ENCODE data around the gene YWHAQ.
"Not testable (repeated sequence)": the region's sequence is repeated elsewhere in the genome, so short reads cannot be mapped to it uniquely, and the experiment has no call there.

The YWHAQ gene

GRCh38 chr2:9590641-9591040, 40.2 kb downstream of the YWHAQ start:
- DNase-seq, result no peak

GRCh38 chr2:9586465-9586864, 44.3 kb downstream of the YWHAQ start:
- DNase-seq, result no peak

GRCh38 chr2:9585486-9585885, 45.3 kb downstream of the YWHAQ start:
- DNase-seq, result no peak

GRCh38 chr2:9584902-9585301, 45.9 kb downstream of the YWHAQ start:
- not testable (repeated sequence) for DNase-seq

GRCh38 chr2:9582624-9583023, 48.2 kb downstream of the YWHAQ start:
- no peak for DNase-seq

- no peak for DNase-seq
These were observed 52.1 kb downstream of the YWHAQ start for GRCh38 chr2:9578467-9579235.

GRCh38 chr2:9574331-9574730, 56.5 kb downstream of the YWHAQ start:
- DNase-seq, result no peak

- DNase-seq, result no peak
These were observed 57.0 kb downstream of the YWHAQ start for GRCh38 chr2:9573840-9574239.

GRCh38 chr2:9573013-9573720, 57.6 kb downstream of the YWHAQ start:
- DNase-seq, result no peak

- DNase-seq, result no peak
These were observed 60.4 kb downstream of the YWHAQ start for GRCh38 chr2:9570182-9571060.

- no peak for DNase-seq
These were observed 65.2 kb downstream of the YWHAQ start for GRCh38 chr2:9565436-9566153.

- DNase-seq, result no peak
These were observed 70.2 kb downstream of the YWHAQ start for GRCh38 chr2:9560628-9561027.

- no peak for DNase-seq
These were observed 71.8 kb downstream of the YWHAQ start for GRCh38 chr2:9558948-9559381.

GRCh38 chr2:9556121-9556743, 74.6 kb downstream of the YWHAQ start:
- DNase-seq, result no peak

- peak; percentile 92 for DNase-seq
These were observed 75.3 kb downstream of the YWHAQ start, which contains the start of gene ADAM17 for GRCh38 chr2:9555297-9556120. ADAM17 (minus strand) TSS chr2:9555830; CDS start chr2:9555605, 225 bp downstream.

- DNase-seq, result peak; percentile 34
These were observed 75.9 kb downstream of the YWHAQ start for GRCh38 chr2:9554921-9555296.

GRCh38 chr2:9552219-9553178, 78.3 kb downstream of the YWHAQ start:
- DNase-seq, result no peak

GRCh38 chr2:9550859-9551391, 79.9 kb downstream of the YWHAQ start:
- DNase-seq, result not testable (repeated sequence)

GRCh38 chr2:9549420-9549819, 81.4 kb downstream of the YWHAQ start:
- peak; percentile 40 for DNase-seq

GRCh38 chr2:9548506-9548905, 82.3 kb downstream of the YWHAQ start:
- DNase-seq, result no peak

Measured in CD4-positive, alpha-beta T cell treated with Interleukin-15 for 1 hour (primary cell).